Measurements from ENCODE around the gene BLOC1S6. TPM values are rescaled to one million over a fixed set of nuclear protein-coding genes. Genes with fewer than 3 reads are reported as not detected.

The BLOC1S6 gene
- total RNA-seq, 1 donor from 2014 or later: 64.2 TPM

- no peak overlapping the region for H3K4me2 ChIP-seq (ENCODE audit: low read length)
- H3K36me3 ChIP-seq (ENCODE audit: insufficient read depth, low read length): no peaks in the 10 kb centered on the region
- no peak overlapping the region for H3K9ac ChIP-seq (ENCODE audit: low read length)
- H2AFZ ChIP-seq (ENCODE audit: low read depth, low read length): no peak overlapping the region
- no peak overlapping the region for H3K4me3 ChIP-seq (ENCODE audit: insufficient read depth, low read depth, low read length)
- Mint-ChIP-seq H3K27me3 (ENCODE audit: low read depth, unreplicated experiment) (peaks cover 2% of the 10 kb centered on the region), H3K36me3 (ENCODE audit: low read depth, unreplicated experiment) (no peaks in the 10 kb centered on the region), H3K4me1 (ENCODE audit: low read depth, unreplicated experiment) (no peaks in the 10 kb centered on the region), H3K9me3 (ENCODE audit: unreplicated experiment) (no peaks in the 10 kb centered on the region), H3K27ac (ENCODE audit: unreplicated experiment) (no peak overlapping the region), H3K4me3 (ENCODE audit: unreplicated experiment) (no peak overlapping the region)
- no peak for FAIRE-seq
- no peak overlapping the region for H3K27ac ChIP-seq (ENCODE audit: low read depth, low read length)
- H3K9me3 ChIP-seq (ENCODE audit: insufficient read depth, low read depth, low read length): no peaks in the 10 kb centered on the region
- no peaks in the 10 kb centered on the region for H3K27me3 ChIP-seq (ENCODE audit: insufficient read depth, low read length)
- TF ChIP-seq EZH2 (IDR thresholded peaks at IDR 0.05; ENCODE audit: insufficient read depth, low read length): no peak
- TF ChIP-seq CTCF (IDR thresholded peaks at IDR 0.05; ENCODE audit: insufficient read depth, low read depth, low read length): no peak
- no peak for DNase-seq (ENCODE audit: low read depth)
- no peaks in the 10 kb centered on the region for H3K79me2 ChIP-seq (ENCODE audit: insufficient read depth, low read length)
- H3K4me1 ChIP-seq (ENCODE audit: insufficient read depth, low read length): no peaks in the 10 kb centered on the region
- H4K20me1 ChIP-seq (ENCODE audit: insufficient read depth, low read length): no peaks in the 10 kb centered on the region
Observed at GRCh38 chr15:45543051-45543450, 44.1 kb upstream of the BLOC1S6 start.

DNA sequence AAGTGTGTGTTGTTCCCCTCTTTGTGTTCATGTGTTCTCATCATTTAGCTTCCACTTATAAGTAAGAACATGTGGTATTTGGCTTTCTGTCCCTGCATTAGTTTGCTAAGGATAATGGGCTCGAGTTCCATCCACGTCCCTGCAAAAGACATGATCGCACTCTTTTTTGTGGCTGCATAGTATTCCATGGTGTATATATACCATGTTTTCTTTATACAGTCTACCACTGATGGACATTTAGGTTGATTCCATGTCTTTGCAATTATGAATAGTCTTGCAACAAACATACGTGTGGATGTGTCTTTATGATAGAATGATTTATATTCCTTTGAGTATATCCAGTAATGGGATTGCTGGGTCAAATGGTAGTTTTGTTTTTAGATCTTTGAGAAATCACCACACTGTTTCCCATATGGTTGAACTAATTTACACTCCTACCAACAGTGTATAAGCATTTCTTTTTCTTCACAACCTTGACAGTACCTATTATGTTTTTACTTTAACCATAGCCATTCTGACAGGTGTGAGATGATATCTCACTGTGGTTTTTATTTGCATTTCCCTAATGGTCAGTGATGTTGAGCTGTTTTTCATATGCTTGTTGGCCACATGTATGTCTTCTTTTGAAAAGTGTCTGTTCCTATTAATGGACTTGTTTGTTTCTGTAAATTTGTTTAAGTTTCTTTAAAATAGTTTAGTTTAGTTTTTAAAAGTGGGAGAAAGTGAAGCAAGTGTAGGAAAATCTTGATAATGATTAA lies 42.7 kb upstream of the BLOC1S6 start:
- no peak overlapping the region for H3K4me2 ChIP-seq (ENCODE audit: low read length)
- no peak overlapping the region for H2AFZ ChIP-seq (ENCODE audit: low read depth, low read length)
- no peak overlapping the region for H3K9ac ChIP-seq (ENCODE audit: low read length)
- no peaks in the 10 kb centered on the region for H3K9me3 ChIP-seq (ENCODE audit: insufficient read depth, low read depth, low read length)
- no peak overlapping the region for H3K27ac ChIP-seq (ENCODE audit: low read depth, low read length)
- no peak for TF ChIP-seq CTCF (IDR thresholded peaks at IDR 0.05; ENCODE audit: insufficient read depth, low read depth, low read length)
- no peak for TF ChIP-seq EZH2 (IDR thresholded peaks at IDR 0.05; ENCODE audit: insufficient read depth, low read length)
- no peaks in the 10 kb centered on the region for H4K20me1 ChIP-seq (ENCODE audit: insufficient read depth, low read length)
- no peak overlapping the region for H3K4me3 Mint-ChIP-seq (ENCODE audit: unreplicated experiment)
- no peaks in the 10 kb centered on the region for H3K27me3 ChIP-seq (ENCODE audit: insufficient read depth, low read length)
- DNase-seq (ENCODE audit: low read depth): no peak
- H3K4me1 ChIP-seq (ENCODE audit: insufficient read depth, low read length): no peaks in the 10 kb centered on the region
- peaks cover 3% of the 10 kb centered on the region for H3K27me3 Mint-ChIP-seq (ENCODE audit: low read depth, unreplicated experiment)
- no peak overlapping the region for H3K4me3 ChIP-seq (ENCODE audit: insufficient read depth, low read depth, low read length)
- no peaks in the 10 kb centered on the region for H3K79me2 ChIP-seq (ENCODE audit: insufficient read depth, low read length)
- FAIRE-seq: no peak
- no peak overlapping the region for H3K27ac Mint-ChIP-seq (ENCODE audit: unreplicated experiment)
- H3K9me3 Mint-ChIP-seq (ENCODE audit: unreplicated experiment): peaks cover 1% of the 10 kb centered on the region
- no peaks in the 10 kb centered on the region for H3K36me3 Mint-ChIP-seq (ENCODE audit: low read depth, unreplicated experiment)
- H3K4me1 Mint-ChIP-seq (ENCODE audit: low read depth, unreplicated experiment): no peaks in the 10 kb centered on the region
- no peaks in the 10 kb centered on the region for H3K36me3 ChIP-seq (ENCODE audit: insufficient read depth, low read length)

DNA sequence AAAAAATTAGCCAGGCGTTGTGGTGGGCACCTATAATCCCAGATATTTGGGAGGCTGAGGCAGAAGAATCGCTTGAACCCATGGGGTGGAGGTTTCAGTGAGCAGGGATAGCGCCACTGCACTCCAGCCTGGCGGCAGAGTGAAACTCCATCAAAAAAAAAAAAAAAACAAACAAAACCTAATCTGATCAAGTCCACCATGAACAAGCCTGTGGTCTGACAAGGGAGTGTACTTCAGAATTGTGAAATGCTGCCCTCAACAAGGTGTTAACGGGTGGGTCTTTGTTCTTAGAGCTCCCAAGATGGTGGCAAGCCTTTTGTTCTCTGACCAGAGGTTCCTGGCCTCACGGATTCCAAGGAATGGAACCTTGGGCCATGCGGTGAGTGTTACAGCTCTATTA lies 40.4 kb upstream of the BLOC1S6 start:
- Mint-ChIP-seq H3K9me3 (ENCODE audit: unreplicated experiment) (peaks cover 1% of the 10 kb centered on the region), H3K27me3 (ENCODE audit: low read depth, unreplicated experiment) (peaks cover 3% of the 10 kb centered on the region), H3K36me3 (ENCODE audit: low read depth, unreplicated experiment) (no peaks in the 10 kb centered on the region), H3K4me3 (ENCODE audit: unreplicated experiment) (no peak overlapping the region), H3K4me1 (ENCODE audit: low read depth, unreplicated experiment) (no peaks in the 10 kb centered on the region), H3K27ac (ENCODE audit: unreplicated experiment) (no peak overlapping the region)
- Histone ChIP-seq H3K27ac (ENCODE audit: low read depth, low read length) (no peak overlapping the region), H3K79me2 (ENCODE audit: insufficient read depth, low read length) (no peaks in the 10 kb centered on the region), H3K27me3 (ENCODE audit: insufficient read depth, low read length) (no peaks in the 10 kb centered on the region), H3K9me3 (ENCODE audit: insufficient read depth, low read depth, low read length) (no peaks in the 10 kb centered on the region), H4K20me1 (ENCODE audit: insufficient read depth, low read length) (no peaks in the 10 kb centered on the region), H3K4me2 (ENCODE audit: low read length) (no peak overlapping the region), H3K9ac (ENCODE audit: low read length) (no peak overlapping the region), H3K36me3 (ENCODE audit: insufficient read depth, low read length) (no peaks in the 10 kb centered on the region), H3K4me3 (ENCODE audit: insufficient read depth, low read depth, low read length) (no peak overlapping the region), H3K4me1 (ENCODE audit: insufficient read depth, low read length) (peaks cover 3% of the 10 kb centered on the region), H2AFZ (ENCODE audit: low read depth, low read length) (no peak overlapping the region)
- FAIRE-seq: no peak
- TF ChIP-seq EZH2 (IDR thresholded peaks at IDR 0.05; ENCODE audit: insufficient read depth, low read length): no peak
- no peak for TF ChIP-seq CTCF (IDR thresholded peaks at IDR 0.05; ENCODE audit: insufficient read depth, low read depth, low read length)
- no peak for DNase-seq (ENCODE audit: low read depth)
